ENCODE data around the gene ZFHX3.
"Not testable (repeated sequence)": the region's sequence is repeated elsewhere in the genome, so short reads cannot be mapped to it uniquely, and the experiment has no call there.

Gene ZFHX3

GRCh38 chr16:73086108-73086507 lies 38.2 kb upstream of the ZFHX3 start:
- no peak overlapping the region for H3K9ac ChIP-seq (ENCODE audit: low read depth in 1 of 2, low read length in 2 of 2)
- H3K9me3 ChIP-seq (ENCODE audit: control insufficient read depth in 1 of 2, low read length in 2 of 2) = no peaks in the 10 kb centered on the region
- no peaks in the 10 kb centered on the region for H3K4me1 ChIP-seq (ENCODE audit: control insufficient read depth in 1 of 2, insufficient read depth in 2 of 2, low read length in 2 of 2)
- no peaks in the 10 kb centered on the region for H3K36me3 ChIP-seq (ENCODE audit: control insufficient read depth in 1 of 2, insufficient read depth in 2 of 2, low read length in 2 of 2)
- no peaks in the 10 kb centered on the region for H3K27me3 ChIP-seq (ENCODE audit: control insufficient read depth in 1 of 2, insufficient read depth in 2 of 2, low read length in 2 of 2)
- H3K4me3 ChIP-seq (ENCODE audit: low read depth in 1 of 2, low read length in 2 of 2) = no peak overlapping the region
- H3K27ac ChIP-seq (ENCODE audit: low read depth, low read length) = no peak overlapping the region

DNA sequence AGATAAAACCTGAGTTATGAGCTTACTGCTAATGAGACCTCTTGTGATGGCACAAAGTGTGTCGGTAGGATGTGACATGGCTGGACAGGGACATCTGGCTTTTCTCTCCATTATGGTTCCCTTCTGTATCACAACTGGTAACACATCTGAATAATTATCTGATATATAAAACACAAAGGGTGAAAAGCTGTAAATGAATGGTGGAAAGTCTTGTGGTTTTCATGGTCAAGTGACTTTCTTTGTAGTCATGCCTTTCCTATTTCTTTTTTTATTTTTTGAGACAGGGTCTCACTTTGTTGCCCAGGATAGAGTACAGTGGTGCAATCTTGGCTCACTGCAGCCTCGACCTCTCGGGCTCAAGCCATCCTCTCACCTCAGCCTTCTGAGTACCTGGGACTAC lies 35.3 kb upstream of the ZFHX3 start:
- H3K4me3 ChIP-seq (ENCODE audit: low read depth in 1 of 2, low read length in 2 of 2) = no peak overlapping the region
- H3K27me3 ChIP-seq (ENCODE audit: control insufficient read depth in 1 of 2, insufficient read depth in 2 of 2, low read length in 2 of 2) = no peaks in the 10 kb centered on the region
- no peaks in the 10 kb centered on the region for H3K4me1 ChIP-seq (ENCODE audit: control insufficient read depth in 1 of 2, insufficient read depth in 2 of 2, low read length in 2 of 2)
- no peak overlapping the region for H3K9ac ChIP-seq (ENCODE audit: low read depth in 1 of 2, low read length in 2 of 2)
- H3K36me3 ChIP-seq (ENCODE audit: control insufficient read depth in 1 of 2, insufficient read depth in 2 of 2, low read length in 2 of 2) = no peaks in the 10 kb centered on the region
- no peak overlapping the region for H3K27ac ChIP-seq (ENCODE audit: low read depth, low read length)
- no peaks in the 10 kb centered on the region for H3K9me3 ChIP-seq (ENCODE audit: control insufficient read depth in 1 of 2, low read length in 2 of 2)

DNA sequence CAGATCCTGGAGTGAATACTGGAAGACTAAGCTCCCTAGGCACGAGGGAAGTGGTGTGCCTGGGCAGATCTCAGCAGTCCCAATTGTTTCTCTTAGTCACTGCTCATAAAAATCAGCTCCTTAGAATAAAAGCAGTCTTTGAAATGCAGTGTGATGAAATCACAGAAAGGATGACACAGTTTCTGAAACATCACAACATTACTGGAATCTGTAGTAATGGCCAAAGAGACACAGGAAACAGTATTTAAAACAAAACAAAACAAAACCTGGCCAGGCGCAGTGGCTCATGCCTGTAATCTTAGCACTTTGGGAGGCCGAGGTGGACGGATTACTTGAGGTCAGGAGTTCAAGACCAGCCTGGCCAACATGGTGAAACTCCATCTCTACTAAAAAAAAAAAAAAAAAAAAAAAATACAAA lies 34.7 kb upstream of the ZFHX3 start:
- H3K4me1 ChIP-seq (ENCODE audit: control insufficient read depth in 1 of 2, insufficient read depth in 2 of 2, low read length in 2 of 2); H3K27ac ChIP-seq (ENCODE audit: low read depth, low read length); H3K4me3 ChIP-seq (ENCODE audit: low read depth in 1 of 2, low read length in 2 of 2); H3K36me3 ChIP-seq (ENCODE audit: control insufficient read depth in 1 of 2, insufficient read depth in 2 of 2, low read length in 2 of 2); H3K9ac ChIP-seq (ENCODE audit: low read depth in 1 of 2, low read length in 2 of 2); H3K27me3 ChIP-seq (ENCODE audit: control insufficient read depth in 1 of 2, insufficient read depth in 2 of 2, low read length in 2 of 2); H3K9me3 ChIP-seq (ENCODE audit: control insufficient read depth in 1 of 2, low read length in 2 of 2): not testable (repeated sequence)

GRCh38 chr16:73080931-73081330 lies 33.0 kb upstream of the ZFHX3 start:
- H3K9ac ChIP-seq (ENCODE audit: low read depth in 1 of 2, low read length in 2 of 2) = no peak overlapping the region
- H3K4me1 ChIP-seq (ENCODE audit: control insufficient read depth in 1 of 2, insufficient read depth in 2 of 2, low read length in 2 of 2) = no peaks in the 10 kb centered on the region
- H3K27ac ChIP-seq (ENCODE audit: low read depth, low read length) = no peak overlapping the region
- H3K36me3 ChIP-seq (ENCODE audit: control insufficient read depth in 1 of 2, insufficient read depth in 2 of 2, low read length in 2 of 2) = no peaks in the 10 kb centered on the region
- no peaks in the 10 kb centered on the region for H3K9me3 ChIP-seq (ENCODE audit: control insufficient read depth in 1 of 2, low read length in 2 of 2)
- H3K4me3 ChIP-seq (ENCODE audit: low read depth in 1 of 2, low read length in 2 of 2) = no peak overlapping the region
- H3K27me3 ChIP-seq (ENCODE audit: control insufficient read depth in 1 of 2, insufficient read depth in 2 of 2, low read length in 2 of 2) = no peaks in the 10 kb centered on the region

DNA sequence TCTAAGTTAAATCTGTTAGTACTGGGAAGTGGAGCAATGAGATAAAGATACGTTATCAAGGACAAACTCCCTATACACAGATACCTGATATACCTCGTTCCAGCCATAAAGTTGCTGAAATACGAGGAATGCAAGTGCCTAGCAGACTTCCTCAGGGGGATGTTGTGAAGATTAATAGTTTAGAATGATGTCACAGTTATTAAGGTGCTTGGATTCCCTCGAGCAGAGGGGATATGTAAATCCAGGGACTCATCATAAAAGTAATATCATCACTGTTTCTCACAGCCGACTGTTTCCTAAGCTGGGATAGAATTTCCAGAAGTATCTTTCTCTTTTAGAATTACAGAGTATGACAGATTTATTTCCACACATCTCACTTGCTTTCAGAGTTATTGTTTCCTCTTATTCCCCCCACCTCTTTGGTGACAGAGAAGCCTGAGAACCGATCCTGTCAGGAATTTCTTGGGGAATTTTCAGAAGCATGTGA lies 28.4 kb upstream of the ZFHX3 start:
- no peaks in the 10 kb centered on the region for H3K9me3 ChIP-seq (ENCODE audit: control insufficient read depth in 1 of 2, low read length in 2 of 2)
- H3K4me1 ChIP-seq (ENCODE audit: control insufficient read depth in 1 of 2, insufficient read depth in 2 of 2, low read length in 2 of 2) = peaks cover 5% of the 10 kb centered on the region in 2 donors
- H3K36me3 ChIP-seq (ENCODE audit: control insufficient read depth in 1 of 2, insufficient read depth in 2 of 2, low read length in 2 of 2) = no peaks in the 10 kb centered on the region
- no peak overlapping the region for H3K27ac ChIP-seq (ENCODE audit: low read depth, low read length)
- no peak overlapping the region for H3K9ac ChIP-seq (ENCODE audit: low read depth in 1 of 2, low read length in 2 of 2)
- H3K27me3 ChIP-seq (ENCODE audit: control insufficient read depth in 1 of 2, insufficient read depth in 2 of 2, low read length in 2 of 2) = no peaks in the 10 kb centered on the region
- H3K4me3 ChIP-seq (ENCODE audit: low read depth in 1 of 2, low read length in 2 of 2) = no peak overlapping the region

- no peaks in the 10 kb centered on the region for H3K9me3 ChIP-seq (ENCODE audit: control insufficient read depth in 1 of 2, low read length in 2 of 2)
- no peak overlapping the region for H3K27ac ChIP-seq (ENCODE audit: low read depth, low read length)
- H3K9ac ChIP-seq (ENCODE audit: low read depth in 1 of 2, low read length in 2 of 2) = no peak overlapping the region
- no peaks in the 10 kb centered on the region for H3K36me3 ChIP-seq (ENCODE audit: control insufficient read depth in 1 of 2, insufficient read depth in 2 of 2, low read length in 2 of 2)
- H3K4me3 ChIP-seq (ENCODE audit: low read depth in 1 of 2, low read length in 2 of 2) = no peak overlapping the region
- H3K4me1 ChIP-seq (ENCODE audit: control insufficient read depth in 1 of 2, insufficient read depth in 2 of 2, low read length in 2 of 2) = peaks cover 5 to 8% of the 10 kb centered on the region in 2 donors
- no peaks in the 10 kb centered on the region for H3K27me3 ChIP-seq (ENCODE audit: control insufficient read depth in 1 of 2, insufficient read depth in 2 of 2, low read length in 2 of 2)
Observed at GRCh38 chr16:73074382-73074781, 26.5 kb upstream of the ZFHX3 start.

DNA sequence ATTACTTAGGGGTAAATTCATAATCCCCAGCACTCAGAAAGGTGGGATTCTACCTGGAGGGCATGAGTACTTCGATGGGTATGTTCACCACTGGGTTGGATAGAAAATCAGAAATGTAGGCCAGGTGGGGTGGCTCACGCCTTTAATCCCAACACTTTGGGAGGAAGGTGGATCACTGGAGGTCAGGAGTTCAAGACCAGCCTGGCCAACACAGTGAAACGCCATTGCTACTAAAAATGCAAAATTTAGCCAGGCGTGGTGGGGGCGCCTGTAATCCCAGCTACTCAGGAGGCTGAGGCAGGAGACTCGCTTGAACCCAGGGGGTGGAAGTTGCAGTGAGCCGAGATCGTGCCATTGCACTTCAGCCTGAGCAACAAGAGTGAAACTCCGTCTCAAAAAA lies 24.1 kb upstream of the ZFHX3 start:
- H3K27ac ChIP-seq (ENCODE audit: low read depth, low read length); H3K4me3 ChIP-seq (ENCODE audit: low read depth in 1 of 2, low read length in 2 of 2); H3K9ac ChIP-seq (ENCODE audit: low read depth in 1 of 2, low read length in 2 of 2); H3K9me3 ChIP-seq (ENCODE audit: control insufficient read depth in 1 of 2, low read length in 2 of 2); H3K36me3 ChIP-seq (ENCODE audit: control insufficient read depth in 1 of 2, insufficient read depth in 2 of 2, low read length in 2 of 2); H3K27me3 ChIP-seq (ENCODE audit: control insufficient read depth in 1 of 2, insufficient read depth in 2 of 2, low read length in 2 of 2): not testable (repeated sequence)
- peaks cover 5 to 16% of the 10 kb centered on the region in 2 donors for H3K4me1 ChIP-seq (ENCODE audit: control insufficient read depth in 1 of 2, insufficient read depth in 2 of 2, low read length in 2 of 2)

- Histone ChIP-seq H3K27me3 (ENCODE audit: control insufficient read depth in 1 of 2, insufficient read depth in 2 of 2, low read length in 2 of 2) (peaks cover 6% of the 10 kb centered on the region in 2 donors), H3K9ac (ENCODE audit: low read depth in 1 of 2, low read length in 2 of 2) (peak overlapping the region in 1 of 2 donors; percentile 26), H3K4me1 (ENCODE audit: control insufficient read depth in 1 of 2, insufficient read depth in 2 of 2, low read length in 2 of 2) (peaks cover 12 to 23% of the 10 kb centered on the region in 2 donors), H3K27ac (ENCODE audit: low read depth, low read length) (no peak overlapping the region), H3K36me3 (ENCODE audit: control insufficient read depth in 1 of 2, insufficient read depth in 2 of 2, low read length in 2 of 2) (no peaks in the 10 kb centered on the region), H3K4me3 (ENCODE audit: low read depth in 1 of 2, low read length in 2 of 2) (peak overlapping the region in 1 of 2 donors; percentile 13), H3K9me3 (ENCODE audit: control insufficient read depth in 1 of 2, low read length in 2 of 2) (no peaks in the 10 kb centered on the region)
Observed at GRCh38 chr16:73071131-73071940, 23.4 kb upstream of the ZFHX3 start.

DNA sequence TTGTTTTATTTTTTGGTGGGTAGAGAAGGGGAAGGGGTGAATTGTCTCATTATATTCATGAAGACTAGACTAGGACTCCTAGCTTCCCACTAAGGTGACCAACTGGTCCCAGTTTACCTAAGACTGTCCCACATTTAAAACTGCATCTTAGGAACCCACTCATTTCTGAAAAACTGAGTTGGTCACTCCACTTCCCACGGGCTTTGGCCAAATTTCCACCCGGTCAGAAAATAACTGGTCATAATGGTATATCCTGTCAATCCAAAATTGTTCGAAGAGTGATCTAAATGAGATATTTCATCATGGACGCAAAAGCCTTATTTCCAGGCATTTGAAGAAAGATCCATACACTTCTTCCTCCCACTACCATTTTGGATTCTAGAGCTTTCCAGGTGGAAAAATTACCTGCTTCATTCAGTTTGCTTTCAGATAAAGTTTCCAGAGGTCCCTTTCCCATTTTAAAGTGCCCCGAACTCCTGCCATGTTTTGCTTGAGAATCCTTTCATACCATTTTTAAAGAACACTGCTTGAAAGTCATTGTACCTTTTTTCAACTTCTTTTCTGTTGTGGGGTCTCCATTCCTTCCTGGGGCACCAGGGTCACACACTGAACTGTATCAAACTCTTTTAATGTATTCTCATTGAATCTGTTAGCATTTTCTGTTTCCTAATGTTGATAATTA lies 21.8 kb upstream of the ZFHX3 start:
- Histone ChIP-seq H3K9me3 (ENCODE audit: control insufficient read depth in 1 of 2, low read length in 2 of 2) (no peaks in the 10 kb centered on the region), H3K36me3 (ENCODE audit: control insufficient read depth in 1 of 2, insufficient read depth in 2 of 2, low read length in 2 of 2) (no peaks in the 10 kb centered on the region), H3K9ac (ENCODE audit: low read depth in 1 of 2, low read length in 2 of 2) (peak overlapping the region in 1 of 2 donors; percentile 44), H3K27me3 (ENCODE audit: control insufficient read depth in 1 of 2, insufficient read depth in 2 of 2, low read length in 2 of 2) (peaks cover 21 to 22% of the 10 kb centered on the region in 2 donors), H3K4me3 (ENCODE audit: low read depth in 1 of 2, low read length in 2 of 2) (peak overlapping the region in 1 of 2 donors; percentile 55), H3K27ac (ENCODE audit: low read depth, low read length) (no peak overlapping the region), H3K4me1 (ENCODE audit: control insufficient read depth in 1 of 2, insufficient read depth in 2 of 2, low read length in 2 of 2) (peaks cover 23 to 38% of the 10 kb centered on the region in 2 donors)

Measured in duodenal mucosa (tissue), 2 donors.